Panc1 (cell line): ENCODE measurements around the gene TCF3. TPM values are rescaled to one million over a fixed set of nuclear protein-coding genes. Genes with fewer than 3 reads are reported as not detected.

Source experiments
- ATAC-seq: fragments of 200-7000 bp; cut with Tn5 transposase; 2 replicates; pipeline ENCODE4 v1.9.1; 2020; ENCODE audit warnings: mild to moderate bottlenecking, moderate library complexity
- BruUV-seq: library from RNA; stranded (reverse); fragments of 400-500 nt; replicated peaks from 2 replicates; lab custom pipeline; 2021; lab: Mats Ljungman, UMichigan
- CTCF ChIA-PET: fragments of 300-600 bp; sonication (Branson Sonifier 250); formaldehyde crosslinking; loops from one replicate; lab custom pipeline; 2022; ENCODE audit warnings: antibody characterized with exemption; lab: Charles Lee
- POLR2A ChIA-PET: fragments of 300-600 bp; sonication (Branson Sonifier 250); formaldehyde crosslinking; loops from one replicate; lab custom pipeline; 2022; ENCODE audit warnings: antibody characterized with exemption; lab: Charles Lee
- DNase-seq: peaks from one replicate; pipeline ENCODE4 v3.0.0-alpha.2; 2010; ENCODE audit warnings: low read depth, low spot score
- H3K27ac ChIP-seq: 2 replicates; pipeline ENCODE4 v1.5.1; 2011; ENCODE audit warnings: mild to moderate bottlenecking, low read length, inconsistent platforms
- H3K27me3 ChIP-seq: fragments of 200-500 bp; sonication (Bioruptor generic); 2 replicates; pipeline ENCODE4 v1.6.0; 2014; ENCODE audit warnings: low read length, inconsistent platforms; ENCODE audit not compliant: control insufficient read depth, insufficient read depth
- H3K36me3 ChIP-seq: fragments of 200-500 bp; sonication (Bioruptor generic); 2 replicates; pipeline ENCODE4 v1.5.1; 2014; ENCODE audit warnings: inconsistent platforms, mild to moderate bottlenecking, low read length, moderate library complexity; ENCODE audit not compliant: control insufficient read depth, insufficient read depth
- H3K4me1 ChIP-seq: 2 replicates; pipeline ENCODE4 v1.5.1; 2011; ENCODE audit warnings: inconsistent platforms, mild to moderate bottlenecking, low read length, moderate library complexity; ENCODE audit not compliant: control insufficient read depth, insufficient read depth
- H3K4me3 ChIP-seq, 2 experiments: 2 replicates each; pipeline ENCODE4 v1.5.1; 2011 to 2012; ENCODE audit warnings: low read depth in 2 of 2, low read length in 2 of 2, mild to moderate bottlenecking in 2 of 2, inconsistent platforms in 1 of 2, moderate library complexity in 1 of 2
- H3K9me3 ChIP-seq: fragments of 200-500 bp; sonication (Bioruptor generic); 2 replicates; pipeline ENCODE4 v1.5.1; 2014; ENCODE audit warnings: low read depth, mild to moderate bottlenecking, inconsistent platforms, low read length, moderate library complexity; ENCODE audit not compliant: control insufficient read depth, insufficient read depth
- CTCF ChIP-seq: fragments of 450-650 bp; IDR thresholded peaks from 2 replicates; pipeline ENCODE4 v1.5.1; 2017; ENCODE audit warnings: mild to moderate bottlenecking
- POLR2AphosphoS5 ChIP-seq: IDR thresholded peaks from 2 replicates; pipeline ENCODE4 v1.6.1; 2012; ENCODE audit warnings: mild to moderate bottlenecking, low read depth, low read length, moderate library complexity
- REST ChIP-seq, 2 experiments: IDR thresholded peaks; 2 replicates each; pipeline ENCODE4 v1.6.1; 2011 to 2012; ENCODE audit warnings: low read depth in 2 of 2, control low read depth in 1 of 2, low read length in 1 of 2, mild to moderate bottlenecking in 1 of 2, moderate library complexity in 1 of 2; ENCODE audit not compliant: insufficient read depth in 1 of 2
- SIN3A ChIP-seq: IDR thresholded peaks from 2 replicates; pipeline ENCODE4 v1.6.1; 2012; ENCODE audit warnings: low read depth, mild to moderate bottlenecking, low read length, moderate library complexity, borderline replicate concordance; ENCODE audit not compliant: insufficient read depth
- TCF7L2 ChIP-seq: IDR thresholded peaks from 2 replicates; pipeline ENCODE4 v1.6.1; 2011; ENCODE audit warnings: mild to moderate bottlenecking, low read depth, low read length, inconsistent platforms
- in situ Hi-C: cut with HindIII; loops from 2 replicates; pipeline ENCODE4 v1.10.0; 2016; ENCODE audit warnings: low sequenced_read_pairs, low pct_unique_long_range_greater_than_20kb
- intact Hi-C: fragments of 100-400 bp; cut with micrococcal nuclease; formaldehyde crosslinking; loops from one replicate; pipeline ENCODE4 v1.10.0; 2022; ENCODE audit not compliant: unreplicated experiment
- total RNA-seq: library from RNA; stranded (reverse); gene quantifications from one replicate; pipeline ENCODE4 v1.2.1, GENCODE V29; 2021; ENCODE audit not compliant: unreplicated experiment

The TCF3 gene
- total RNA-seq, 1 experiment from 2014 or later: 175 TPM

GRCh38 chr19:1634242-1634937, 18.0 kb downstream of the TCF3 start:
- in situ Hi-C loops (no loop called here), intact Hi-C loops (no loop called here)
- H3K27me3 ChIP-seq: no peaks in the 10 kb centered on the region
- H3K9me3 ChIP-seq: no peaks in the 10 kb centered on the region
- ATAC-seq (no peak), DNase-seq (no peak)
- H3K27ac ChIP-seq: no peak overlapping the region
- no peak for TF ChIP-seq SIN3A
- TF ChIP-seq TCF7L2: no peak
- no peak for TF ChIP-seq REST (IDR thresholded peaks at IDR 0.05; ENCODE audit: insufficient read depth in 1 of 2, low read depth in 2 of 2, low read length in 1 of 2)
- no peak for TF ChIP-seq POLR2AphosphoS5
- no peak for TF ChIP-seq CTCF
- POLR2A ChIA-PET: no interaction called here
- H3K4me3 ChIP-seq: no peak overlapping the region
- BruUV-seq: no TSS peak
- H3K36me3 ChIP-seq: no peaks in the 10 kb centered on the region; the same call in 1 of the 2 replicates
- CTCF ChIA-PET: interaction anchor here (0.6 kb wide), 1 partner anchor 36 kb away, joined by 4 read pairs; no protein-coding TSS in a partner anchor
- H3K4me1 ChIP-seq: no peaks in the 10 kb centered on the region

GRCh38 chr19:1633269-1633826, 19.1 kb downstream of the TCF3 start:
- ChIA-PET POLR2A (no interaction called here), CTCF (no interaction called here)
- BruUV-seq: no TSS peak
- in situ Hi-C loops (no loop called here), intact Hi-C loops (no loop called here)
- no peaks in the 10 kb centered on the region; the same call in 1 of the 2 replicates for H3K36me3 ChIP-seq
- ATAC-seq (no peak), DNase-seq (no peak)
- TF ChIP-seq SIN3A (no peak), TCF7L2 (no peak), REST (IDR thresholded peaks at IDR 0.05; ENCODE audit: insufficient read depth in 1 of 2, low read depth in 2 of 2, low read length in 1 of 2) (no peak), CTCF (no peak), POLR2AphosphoS5 (no peak)
- no peak overlapping the region for H3K27ac ChIP-seq
- no peak overlapping the region for H3K4me3 ChIP-seq
- H3K27me3 ChIP-seq: no peaks in the 10 kb centered on the region
- H3K9me3 ChIP-seq: no peaks in the 10 kb centered on the region
- H3K4me1 ChIP-seq: no peaks in the 10 kb centered on the region
